NCI-H2107 treated with DMSO at 0.1 percent for 48 hours (cell line): ENCODE results near the gene TSPAN3.

ENCODE experiments used
- DNase-seq: peaks from one replicate; lab custom pipeline; 2025; ENCODE audit not compliant: unreplicated experiment; lab: John Stamatoyannopoulos, UW

TSPAN3 gene

DNA sequence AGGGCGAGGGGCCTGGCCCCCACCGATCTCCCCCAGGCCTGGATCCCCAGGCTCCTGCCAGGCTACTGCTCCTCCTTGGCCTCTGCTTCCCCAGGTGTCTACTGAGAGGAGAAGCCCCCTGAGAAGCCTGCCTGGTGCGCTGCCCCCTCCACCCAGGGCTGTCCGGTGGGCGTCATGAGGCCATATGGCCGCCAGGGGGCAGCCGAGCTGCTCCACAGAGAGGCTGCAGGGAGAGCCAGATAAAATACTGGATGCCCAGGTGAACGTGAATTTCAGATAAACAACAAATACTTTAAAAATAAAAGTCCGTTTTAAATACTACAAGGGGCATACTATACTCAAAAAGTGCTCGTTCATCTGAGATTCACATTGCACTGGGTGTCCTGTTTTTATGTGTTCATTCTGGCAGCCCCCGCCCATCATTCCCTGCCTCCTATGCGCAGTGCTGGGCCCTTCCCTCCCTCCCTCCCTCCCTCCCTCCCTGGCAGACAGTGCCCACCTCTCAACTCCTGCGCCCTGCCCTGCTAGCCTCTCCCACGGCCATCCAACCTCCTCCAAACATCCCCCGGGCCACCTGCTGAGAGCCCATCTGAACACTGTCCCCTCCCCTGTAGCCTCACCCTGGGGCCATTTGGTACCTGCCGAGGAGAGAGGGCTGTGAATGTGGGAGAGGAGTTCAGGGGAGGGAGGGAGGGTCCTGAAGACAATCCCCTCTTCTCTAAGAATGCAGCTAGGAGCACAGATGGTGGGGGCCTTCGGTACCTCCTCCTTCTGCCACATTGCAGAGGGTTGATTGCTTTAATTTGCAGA is 46.4 kb downstream of the TSPAN3 start:
- no peak for DNase-seq

- no peak for DNase-seq
Measured at GRCh38 chr15:77023576-77024272, 47.2 kb downstream of the TSPAN3 start.

DNA sequence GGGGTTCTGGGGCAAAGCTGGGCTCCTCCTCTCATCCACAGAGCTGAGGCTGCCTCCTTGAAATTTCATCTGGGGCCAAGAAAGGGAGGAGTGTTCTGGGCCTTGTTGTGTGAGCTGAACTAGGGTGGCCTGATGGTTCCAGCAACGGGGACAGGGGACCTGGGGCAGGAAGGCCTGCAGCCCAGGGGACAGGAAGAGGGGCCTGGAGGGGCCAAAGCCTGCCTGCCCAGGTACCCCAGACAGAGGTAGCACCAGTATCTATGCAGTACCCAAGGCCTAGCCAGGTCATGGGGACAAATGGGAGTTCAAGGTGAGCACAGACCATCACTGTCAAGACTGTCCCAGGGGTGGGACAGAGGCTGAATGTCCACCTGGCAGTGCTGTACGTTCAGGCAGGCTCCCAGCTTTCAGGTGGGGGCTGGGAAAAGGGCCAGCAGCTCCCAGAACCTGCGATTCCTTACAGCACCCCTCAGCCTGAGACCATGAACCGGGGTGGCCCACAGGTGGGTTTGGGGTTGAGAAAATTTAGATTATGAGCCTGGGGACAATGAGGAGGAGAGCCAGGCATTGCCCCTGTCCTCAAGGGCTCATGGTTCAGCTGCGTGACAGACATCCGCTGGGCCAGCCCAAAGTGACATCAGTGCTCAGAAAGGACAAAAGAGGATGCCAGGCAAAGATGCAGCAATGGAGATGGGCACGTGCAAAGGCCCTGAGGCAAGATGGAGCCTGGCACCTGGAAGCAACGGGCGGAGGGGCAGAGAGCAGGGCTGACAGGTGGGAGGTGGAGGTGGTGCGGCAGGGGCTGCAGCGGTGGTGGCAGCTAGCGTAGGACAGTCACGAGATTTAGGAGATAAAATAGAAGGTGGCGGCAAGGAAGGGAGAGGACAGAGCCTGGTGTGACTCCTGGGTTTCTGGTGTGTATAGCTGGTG is 48.0 kb downstream of the TSPAN3 start:
- no peak for DNase-seq

GRCh38 chr15:77021803-77022381 is 49.0 kb downstream of the TSPAN3 start:
- DNase-seq, result no peak

GRCh38 chr15:77021088-77021481 is 49.8 kb downstream of the TSPAN3 start:
- no peak for DNase-seq

GRCh38 chr15:77020348-77021087 is 50.4 kb downstream of the TSPAN3 start:
- no peak for DNase-seq

GRCh38 chr15:77019521-77020331 is 51.2 kb downstream of the TSPAN3 start:
- no peak for DNase-seq

DNA sequence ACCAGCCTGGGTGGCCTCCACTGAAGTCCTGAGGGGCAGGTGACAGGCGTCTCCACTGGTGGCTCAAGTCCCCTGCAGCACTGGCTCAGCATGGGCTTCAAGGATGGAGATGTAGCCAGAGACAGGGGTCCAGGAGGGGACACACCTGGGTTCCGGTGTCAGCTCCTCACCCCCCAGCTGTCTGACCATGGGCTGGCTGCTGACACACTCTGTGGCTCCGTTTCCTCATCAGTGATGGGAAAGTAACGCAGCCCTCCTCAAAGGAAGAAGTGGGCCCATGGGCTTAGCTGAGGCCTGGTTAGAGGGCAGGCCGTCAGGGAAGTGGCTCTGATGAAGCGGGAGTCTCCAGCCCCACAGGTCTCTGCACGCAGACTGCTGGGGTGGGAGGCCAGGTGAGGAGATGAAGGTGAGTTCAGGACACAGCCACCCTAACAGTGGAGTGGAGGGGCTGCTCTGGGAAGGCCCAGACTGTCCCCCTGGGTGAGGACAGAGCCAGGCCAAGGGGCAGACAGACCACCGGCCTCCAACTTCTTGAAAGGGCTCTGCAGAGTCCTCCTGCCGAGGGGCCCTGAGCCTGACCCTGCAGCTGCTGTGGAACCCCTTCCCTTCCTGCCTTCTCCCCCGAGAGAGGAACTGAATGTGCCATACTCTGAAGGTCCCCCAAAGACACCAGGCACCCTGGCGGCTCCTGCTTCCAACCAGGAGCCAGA is 52.0 kb downstream of the TSPAN3 start:
- no peak for DNase-seq

- DNase-seq, result no peak
Measured at GRCh38 chr15:77017761-77018720, 52.9 kb downstream of the TSPAN3 start.

- DNase-seq, result no peak
Measured at GRCh38 chr15:77017091-77017660, 53.7 kb downstream of the TSPAN3 start.

GRCh38 chr15:77016321-77016695 is 54.6 kb downstream of the TSPAN3 start:
- no peak for DNase-seq

- DNase-seq, result no peak
Measured at GRCh38 chr15:77015646-77016320, 55.1 kb downstream of the TSPAN3 start.

DNA sequence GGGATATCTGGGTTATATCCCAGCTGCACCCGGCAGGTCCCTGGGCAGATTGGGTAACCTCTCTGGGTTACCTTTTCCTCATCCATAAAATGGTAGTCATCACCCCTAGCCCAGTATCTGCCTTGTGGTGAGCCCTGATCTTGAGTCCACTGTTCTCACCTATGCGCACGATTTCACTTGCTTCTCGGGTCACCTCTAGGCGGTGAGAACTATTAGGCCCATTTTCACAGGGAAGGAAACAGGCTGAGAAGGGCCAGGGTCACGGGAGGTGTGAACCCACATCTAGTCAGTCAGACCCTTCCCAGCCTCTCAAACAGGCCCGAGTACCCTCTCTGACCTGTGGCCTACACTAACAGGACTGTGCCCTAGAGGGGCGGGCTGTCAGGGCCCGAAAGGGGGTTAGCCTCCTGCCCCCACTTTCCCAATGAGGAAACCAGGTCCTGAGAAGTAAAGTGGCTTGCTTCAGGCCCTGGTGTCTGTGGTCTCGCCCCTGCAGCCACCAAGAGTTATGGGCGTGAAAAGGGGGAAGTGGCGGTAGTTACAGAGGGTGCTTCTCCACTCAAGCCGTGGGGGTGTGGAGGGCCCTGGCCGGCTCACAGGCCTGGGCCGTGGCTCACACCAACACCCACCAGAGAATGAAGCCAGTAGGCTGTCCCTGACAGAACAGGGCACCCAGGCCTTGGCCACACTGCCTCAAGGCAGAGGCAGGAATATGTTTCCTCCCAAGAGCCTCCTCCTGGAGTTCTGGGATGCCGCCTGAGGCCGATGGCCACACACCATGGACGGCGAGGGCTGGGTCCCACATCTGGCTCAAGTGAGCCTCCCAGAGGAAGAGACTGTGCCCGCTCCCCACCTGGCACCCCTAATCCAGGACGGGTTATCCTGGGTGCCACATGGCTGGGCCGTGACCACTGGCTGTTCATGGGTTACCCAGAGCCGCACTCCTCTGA is 56.5 kb downstream of the TSPAN3 start:
- no peak for DNase-seq

GRCh38 chr15:77013776-77014131 is 57.2 kb downstream of the TSPAN3 start:
- no peak for DNase-seq

GRCh38 chr15:77012868-77013267 is 58.0 kb downstream of the TSPAN3 start:
- DNase-seq, result no peak
